ENCODE measurements around the gene ZNF536. TPM values are rescaled to one million over a fixed set of nuclear protein-coding genes. Genes with fewer than 3 reads are reported as not detected.

The ZNF536 gene
- total RNA-seq, 1 experiment from 2014 or later: 0.41 TPM

- no peak for DNase-seq (ENCODE audit: low spot score)
Measured at GRCh38 chr19:30528919-30529318, 156.7 kb downstream of the ZNF536 start.

DNA sequence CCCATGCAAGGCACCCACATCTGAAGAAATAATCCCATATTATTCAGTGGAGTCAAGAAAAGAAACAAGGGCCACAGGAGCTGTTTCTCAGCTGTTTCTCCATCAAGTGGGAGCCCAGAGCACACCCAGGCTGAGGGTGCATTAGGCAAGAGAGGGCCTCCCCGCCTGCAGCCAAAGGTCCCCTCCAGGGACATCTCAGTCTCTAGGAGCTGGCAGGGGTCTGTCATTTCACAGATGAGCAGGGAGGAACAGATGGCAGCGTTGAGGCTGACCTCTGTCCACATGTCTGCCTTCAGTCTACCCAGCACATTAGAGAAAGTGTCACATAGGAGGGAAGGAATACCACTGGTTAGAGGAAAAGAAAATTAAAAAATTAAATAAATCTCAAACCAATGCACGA lies 157.7 kb downstream of the ZNF536 start:
- no peak for DNase-seq (ENCODE audit: low spot score)

DNA sequence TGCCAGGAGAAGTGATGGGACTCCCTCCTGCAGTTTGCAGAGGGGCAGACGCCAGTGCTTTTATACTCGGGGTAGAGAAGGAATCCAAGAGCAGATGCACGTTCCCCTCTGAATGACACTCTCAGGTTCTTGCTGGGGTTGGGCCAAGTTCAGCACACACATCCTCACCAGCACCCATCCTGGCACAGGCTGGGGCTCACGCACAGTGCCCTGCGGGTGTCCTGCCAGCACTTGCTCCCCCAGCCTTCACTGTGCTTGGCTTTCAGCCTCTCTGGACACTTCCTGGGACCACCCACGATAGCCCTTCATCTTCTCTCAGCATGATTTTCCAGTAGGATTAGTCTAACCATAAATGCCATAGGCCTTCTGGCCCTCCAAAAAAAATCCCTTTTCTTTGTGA lies 158.6 kb downstream of the ZNF536 start:
- no peak for DNase-seq (ENCODE audit: low spot score)

- no peak for DNase-seq (ENCODE audit: low spot score)
Measured at GRCh38 chr19:30535011-30535410, 162.8 kb downstream of the ZNF536 start.

DNA sequence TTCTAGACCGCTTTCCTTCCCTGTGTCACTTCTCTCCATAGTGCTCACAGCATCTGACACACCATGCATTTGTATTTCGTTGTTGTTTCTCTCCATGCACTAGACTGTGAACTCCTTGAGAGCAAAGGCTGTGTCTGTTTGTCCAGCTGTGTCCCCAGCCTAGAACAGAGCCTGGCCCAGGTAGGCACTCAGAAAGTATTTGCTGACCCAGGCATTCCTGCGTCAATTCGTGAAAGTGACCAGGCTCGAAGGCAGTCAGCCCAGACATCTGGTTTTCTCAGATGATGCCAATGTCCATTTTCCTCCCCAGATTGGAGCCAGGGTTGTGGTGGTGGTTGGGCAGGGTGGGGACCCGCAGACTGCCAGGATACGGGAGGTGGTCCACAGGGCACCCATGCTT lies 164.8 kb downstream of the ZNF536 start:
- no peak for DNase-seq (ENCODE audit: low spot score)

DNA sequence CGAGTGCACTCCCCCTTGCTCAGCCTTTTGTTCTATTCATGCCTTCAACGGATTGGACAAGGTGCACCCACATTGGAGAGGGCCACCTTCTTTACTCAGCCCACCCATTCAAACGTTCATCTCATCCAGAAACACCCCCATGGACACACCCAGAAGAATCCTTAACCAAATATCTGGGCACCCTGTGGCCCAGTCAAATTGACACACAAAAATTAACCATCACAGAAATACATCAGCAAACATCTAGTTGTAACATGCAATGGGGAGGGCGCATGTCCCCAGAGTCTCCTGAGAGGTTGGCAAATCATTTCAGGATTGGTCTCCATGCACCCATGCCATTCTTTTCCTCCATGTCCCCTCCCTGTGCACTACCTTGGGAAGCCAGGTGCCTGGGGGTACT lies 167.1 kb downstream of the ZNF536 start:
- DNase-seq (ENCODE audit: low spot score): no peak

DNA sequence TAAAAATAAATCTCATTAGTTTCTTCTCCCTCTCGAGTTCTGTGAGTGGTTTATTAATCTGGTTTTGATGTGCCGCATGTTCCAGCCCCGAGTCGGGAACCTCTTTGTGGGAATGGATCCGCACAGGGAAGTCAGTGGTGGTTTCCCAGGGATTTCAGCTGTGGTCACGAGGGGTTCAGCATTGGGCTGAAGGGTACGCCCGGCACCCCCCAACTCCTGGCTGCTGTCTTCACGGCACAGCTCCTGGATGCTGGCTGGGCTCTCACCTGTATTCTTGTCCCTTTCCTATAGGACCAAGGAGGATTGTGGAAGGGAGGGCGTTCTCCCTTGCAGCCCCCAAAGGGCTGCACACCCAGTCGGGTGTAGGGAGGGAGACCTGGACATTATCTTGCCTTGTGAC lies 167.8 kb downstream of the ZNF536 start:
- DNase-seq (ENCODE audit: low spot score): no peak

GRCh38 chr19:30540761-30541160 lies 168.6 kb downstream of the ZNF536 start:
- no peak for DNase-seq (ENCODE audit: low spot score)

DNA sequence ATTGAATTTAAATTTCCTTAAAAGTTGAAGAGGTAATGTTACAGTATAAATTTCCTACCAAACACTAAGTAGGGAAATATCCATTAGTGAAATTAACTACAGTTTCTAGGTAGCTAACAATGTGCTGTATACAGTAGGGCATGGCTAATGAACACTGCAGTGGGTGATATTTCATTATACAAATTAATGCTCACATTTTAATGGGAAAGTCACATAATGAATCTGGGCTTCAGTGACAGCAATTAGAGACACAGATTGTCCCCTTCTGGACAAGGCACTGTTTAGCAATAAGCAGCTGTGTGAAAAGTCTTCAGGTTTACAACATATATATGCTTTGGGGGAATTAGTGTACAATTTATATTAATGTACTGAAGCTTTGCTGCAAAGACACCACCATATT lies 169.4 kb downstream of the ZNF536 start:
- no peak for DNase-seq (ENCODE audit: low spot score)

DNA sequence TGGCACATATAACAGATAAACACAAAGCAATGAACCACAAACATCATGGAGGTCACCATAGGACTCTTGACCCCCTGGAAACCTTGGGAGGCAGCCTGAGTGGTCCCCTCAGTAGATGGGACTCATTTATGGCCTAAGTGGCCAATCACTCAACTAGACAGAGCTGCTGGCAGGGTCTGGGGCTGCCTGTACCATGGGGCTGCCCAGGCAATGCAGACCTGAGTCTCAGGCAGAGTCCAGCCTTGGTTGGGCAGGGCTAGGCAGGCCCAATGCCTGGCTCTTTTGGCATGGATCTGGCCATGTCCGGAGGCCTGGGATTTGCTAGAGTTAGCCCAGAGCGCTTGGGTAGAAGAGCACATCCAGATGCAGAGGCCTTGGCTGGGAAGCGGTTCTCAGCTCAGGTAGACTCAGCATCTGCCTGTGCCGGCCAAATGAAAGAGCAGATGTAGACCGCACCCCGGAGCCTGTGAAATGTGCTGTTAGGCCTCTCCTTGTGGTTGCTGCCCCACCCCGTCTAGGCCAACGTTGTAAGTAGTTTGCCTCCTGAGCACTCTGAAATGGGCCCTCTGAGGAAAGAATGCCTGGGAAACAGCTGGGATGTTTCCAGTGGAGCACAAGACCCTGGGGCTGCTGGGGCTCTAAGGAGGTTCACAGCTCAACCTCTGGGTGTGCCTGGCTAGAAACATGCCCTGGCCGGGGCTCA lies 171.2 kb downstream of the ZNF536 start:
- DNase-seq (ENCODE audit: low spot score): no peak

GRCh38 chr19:30545752-30546151 lies 173.6 kb downstream of the ZNF536 start:
- no peak for DNase-seq (ENCODE audit: low spot score)

GRCh38 chr19:30546332-30546731 lies 174.1 kb downstream of the ZNF536 start:
- DNase-seq (ENCODE audit: low spot score): no peak

- no peak for DNase-seq (ENCODE audit: low spot score)
Measured at GRCh38 chr19:30547246-30547645, 175.1 kb downstream of the ZNF536 start.

GRCh38 chr19:30549151-30549550 lies 177.0 kb downstream of the ZNF536 start:
- no peak for DNase-seq (ENCODE audit: low spot score)

DNA sequence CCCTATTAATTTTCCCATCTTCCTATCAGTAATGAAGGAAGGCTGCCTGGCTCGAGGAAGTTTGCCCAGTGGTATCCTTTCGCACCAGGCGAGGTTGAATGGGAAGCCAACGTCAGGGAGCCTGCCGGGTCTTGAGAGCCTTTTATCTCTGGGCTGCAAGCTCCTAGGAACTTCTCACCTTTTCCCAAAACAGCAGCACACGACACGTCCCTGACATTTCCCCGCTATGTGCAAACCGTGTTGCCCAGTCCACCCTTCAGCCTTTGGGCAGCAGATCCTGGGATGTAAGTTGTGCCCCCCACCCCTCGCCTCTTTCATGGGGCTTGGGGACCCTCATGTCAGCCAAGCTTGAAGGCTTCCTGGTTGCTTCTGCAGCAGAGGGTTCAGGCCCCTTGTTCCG lies 179.1 kb downstream of the ZNF536 start:
- DNase-seq (ENCODE audit: low spot score): no peak

DNA sequence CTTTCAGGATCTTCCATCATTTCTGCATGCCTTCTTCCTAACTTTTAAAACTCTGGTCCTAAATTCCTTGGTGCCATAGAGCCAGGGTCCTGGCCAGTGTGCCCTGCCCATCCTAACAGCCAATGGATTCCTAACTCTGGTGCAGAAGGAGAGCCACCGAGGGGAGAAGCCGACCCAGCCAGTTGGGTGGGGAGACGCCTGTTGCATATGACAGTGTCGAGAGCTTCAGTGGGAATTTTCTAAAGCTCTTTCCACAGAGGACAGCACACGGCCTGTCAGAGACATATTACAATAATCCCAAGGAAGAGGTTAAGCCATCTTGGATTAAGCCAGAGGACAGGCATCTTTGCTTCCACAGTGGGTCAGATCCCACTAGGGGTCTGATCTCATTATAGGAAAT lies 180.4 kb downstream of the ZNF536 start:
- no peak for DNase-seq (ENCODE audit: low spot score)

- DNase-seq (ENCODE audit: low spot score): no peak
Measured at GRCh38 chr19:30555075-30555790, 183.0 kb downstream of the ZNF536 start.

DNA sequence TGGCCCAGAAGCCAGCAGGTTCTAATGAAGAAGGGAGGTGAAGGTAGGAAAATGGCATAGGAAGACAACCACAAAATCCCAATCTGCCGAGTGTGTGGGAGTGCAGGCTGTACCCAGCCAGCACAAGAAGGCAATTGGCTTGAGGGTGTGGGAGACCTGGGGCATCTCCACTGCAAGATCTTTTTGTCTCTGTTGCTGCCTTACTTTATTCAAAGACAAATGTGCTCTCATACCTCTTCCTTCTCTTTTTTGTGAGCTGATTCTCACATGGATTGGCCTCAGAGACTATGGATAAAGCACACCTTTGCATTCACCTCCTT lies 183.6 kb downstream of the ZNF536 start:
- no peak for DNase-seq (ENCODE audit: low spot score)

DNA sequence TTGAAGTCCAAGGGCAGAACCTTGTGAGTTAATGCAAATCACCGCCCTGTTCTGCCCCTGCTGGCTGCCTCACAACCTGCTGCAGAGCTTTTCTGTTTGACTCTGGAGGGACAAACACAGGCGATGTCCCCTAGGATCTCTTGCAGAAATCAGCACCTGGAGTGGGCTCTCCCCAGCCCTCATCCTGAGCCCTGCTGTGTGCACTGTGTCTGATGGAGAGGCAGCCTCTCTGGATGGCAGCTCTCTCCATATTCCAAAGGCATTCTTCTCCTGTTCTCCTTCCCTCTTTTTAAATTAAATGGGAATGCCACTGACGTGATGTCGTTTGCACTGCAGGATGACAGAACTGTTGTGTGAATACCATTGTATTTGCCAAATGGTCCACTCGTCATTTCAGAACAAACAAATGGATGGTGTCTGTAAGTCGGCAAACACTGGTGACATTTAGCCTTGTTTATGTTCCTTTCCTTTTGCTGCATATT lies 184.1 kb downstream of the ZNF536 start:
- no peak for DNase-seq (ENCODE audit: low spot score)

DNA sequence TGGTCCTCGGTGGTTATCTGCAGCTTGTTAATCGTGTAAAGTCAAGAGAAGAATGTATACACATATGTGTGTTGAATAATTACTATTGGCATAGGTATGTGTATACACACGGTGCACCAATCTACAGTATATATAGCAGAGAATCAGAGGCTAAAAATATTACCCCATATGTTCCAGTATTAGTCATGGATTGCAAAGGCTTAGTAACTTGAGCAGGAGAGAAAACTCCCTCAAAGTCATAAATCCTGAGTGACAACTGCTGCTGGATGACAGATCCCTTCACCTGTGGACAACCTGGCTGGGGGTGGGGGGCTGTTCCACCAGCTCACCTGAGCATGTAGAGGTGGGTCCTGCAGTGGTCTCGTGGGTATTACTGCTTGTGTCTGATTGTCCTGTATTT lies 185.0 kb downstream of the ZNF536 start:
- no peak for DNase-seq (ENCODE audit: low spot score)

DNA sequence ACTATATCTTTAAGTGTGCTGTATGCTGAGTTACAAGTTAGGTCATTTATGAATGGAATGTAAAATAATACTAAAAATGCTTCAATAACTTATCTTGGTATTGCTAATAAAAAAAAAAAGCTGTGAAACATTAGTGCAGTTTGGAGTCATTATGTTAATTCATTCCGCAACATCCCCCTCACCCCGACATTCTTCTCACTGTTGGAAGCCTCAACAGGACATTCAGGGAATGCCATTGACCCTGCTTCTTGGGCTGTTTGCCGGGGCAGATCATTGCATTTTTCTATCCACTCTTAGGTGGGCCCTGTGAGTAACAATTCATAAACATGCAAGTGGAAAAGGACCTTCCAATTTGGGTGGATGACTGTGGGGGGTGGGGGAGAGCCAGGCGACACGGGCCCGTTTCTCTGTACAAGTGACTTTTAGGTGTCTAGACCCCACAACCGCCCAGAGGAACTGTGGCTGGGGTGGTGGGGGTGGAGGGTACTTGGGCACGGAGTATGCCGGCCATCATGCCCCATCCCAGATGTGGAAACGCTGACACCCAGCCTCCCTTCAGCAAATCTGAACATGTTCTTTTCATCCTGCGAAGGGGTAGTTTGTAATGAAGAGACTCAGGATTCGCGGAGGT lies 185.9 kb downstream of the ZNF536 start:
- no peak for DNase-seq (ENCODE audit: low spot score)

DNA sequence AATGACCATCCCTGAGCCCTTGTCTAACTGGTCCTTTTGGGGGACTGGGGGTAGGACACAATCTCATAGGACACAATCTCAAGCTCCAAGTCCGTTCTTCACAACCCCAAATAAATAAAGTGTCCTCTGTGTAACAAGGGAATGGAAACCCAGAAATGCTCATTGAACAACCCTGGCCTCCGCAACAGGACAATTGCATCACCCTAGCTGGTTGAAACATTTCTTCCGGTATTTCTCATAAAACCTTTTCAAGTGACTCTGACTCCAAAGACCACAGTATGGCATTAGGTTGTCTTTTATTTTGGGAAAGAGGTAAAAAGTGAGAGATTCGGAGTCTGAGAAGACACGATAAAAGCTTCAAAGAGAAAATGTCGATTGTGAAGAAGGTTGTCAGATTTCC lies 186.6 kb downstream of the ZNF536 start:
- no peak for DNase-seq (ENCODE audit: low spot score)

DNA sequence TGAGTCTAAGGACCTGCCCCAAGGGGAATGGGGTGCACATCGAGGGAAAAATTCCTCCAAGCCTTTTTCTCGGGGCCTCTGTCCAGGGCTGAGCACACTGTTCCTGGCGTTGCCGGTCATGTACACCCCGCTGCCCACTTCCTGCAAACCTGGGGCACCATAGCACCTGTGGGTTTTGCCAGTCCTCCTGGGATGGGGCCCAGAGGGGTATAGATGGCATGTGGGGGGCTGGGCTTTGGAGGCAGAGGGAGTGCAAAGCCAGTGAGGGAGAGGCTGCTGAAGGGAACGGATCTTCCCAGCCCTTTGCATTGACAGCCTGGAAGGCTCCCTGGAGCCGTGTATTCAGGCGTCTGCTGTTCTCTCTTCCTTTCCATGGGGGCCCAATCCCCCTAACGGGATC lies 187.3 kb downstream of the ZNF536 start:
- no peak for DNase-seq (ENCODE audit: low spot score)
